ENCODE measurements around the gene RAB43. TPM values are rescaled to one million over a fixed set of nuclear protein-coding genes. Genes with fewer than 3 reads are reported as not detected.
A peak's percentile ranks its signal among the peaks of the same experiment; 100 is the strongest.

Gene RAB43
- total and polyA plus RNA-seq, 3 donors from 2014 or later, result 12.4 to 28.2 (median 27.2) TPM

DNA sequence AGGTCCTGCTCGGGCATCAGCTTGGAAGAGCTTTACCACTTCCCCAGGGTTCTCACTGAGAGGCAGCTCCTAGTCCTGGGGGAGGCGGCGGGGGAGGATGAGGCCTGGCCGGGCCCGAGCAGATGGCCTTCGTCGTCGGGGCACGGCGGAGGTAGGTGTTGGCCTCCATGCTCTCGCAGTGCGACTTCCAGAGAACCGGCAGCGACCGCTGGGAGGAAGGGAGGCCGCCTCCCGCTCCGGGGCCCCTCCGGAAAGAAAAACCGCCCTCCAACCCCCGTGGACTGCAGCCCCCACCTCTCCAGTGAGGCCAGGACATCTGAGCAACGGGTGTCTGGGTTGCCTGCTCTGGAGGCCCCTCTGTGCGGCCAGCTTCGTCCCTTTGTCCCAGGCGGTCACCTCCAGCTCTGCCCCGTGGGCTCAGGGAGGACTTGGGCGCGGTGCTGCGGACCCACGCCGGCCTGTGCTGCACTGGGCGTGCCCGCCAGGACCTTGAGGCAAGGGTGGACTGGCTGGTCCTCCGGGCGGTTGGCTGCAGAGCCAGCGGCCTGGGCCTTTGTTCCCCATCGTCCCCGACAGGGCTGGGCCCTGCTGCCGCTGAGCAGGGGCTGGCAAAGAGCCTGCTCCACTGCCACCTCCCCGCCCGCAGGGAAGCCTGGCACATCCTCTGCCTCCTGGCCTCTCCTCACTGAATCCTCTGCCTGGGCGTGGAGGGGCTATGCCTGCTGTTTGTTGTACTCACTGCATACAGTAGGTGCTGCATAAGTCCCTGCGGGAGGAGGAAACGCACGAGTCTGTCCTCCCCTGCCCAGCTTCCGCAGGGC, 74.7 kb downstream of the RAB43 start:
- no peaks in the 10 kb centered on the region for H3K9me3 ChIP-seq
- H3K36me3 ChIP-seq (ENCODE audit: low read depth, missing control alignments), result no peaks in the 10 kb centered on the region
- WGBS, 2 donors, result 48 to 61% methylated on average over 12 to 46 of the region's 46 CpGs
- peaks cover 5% of the 10 kb centered on the region for H3K4me1 ChIP-seq
- no peak overlapping the region for H3K27ac ChIP-seq
- no peak for TF ChIP-seq POLR2A (IDR thresholded peaks at IDR 0.05)
- TF ChIP-seq, protein P1, sequence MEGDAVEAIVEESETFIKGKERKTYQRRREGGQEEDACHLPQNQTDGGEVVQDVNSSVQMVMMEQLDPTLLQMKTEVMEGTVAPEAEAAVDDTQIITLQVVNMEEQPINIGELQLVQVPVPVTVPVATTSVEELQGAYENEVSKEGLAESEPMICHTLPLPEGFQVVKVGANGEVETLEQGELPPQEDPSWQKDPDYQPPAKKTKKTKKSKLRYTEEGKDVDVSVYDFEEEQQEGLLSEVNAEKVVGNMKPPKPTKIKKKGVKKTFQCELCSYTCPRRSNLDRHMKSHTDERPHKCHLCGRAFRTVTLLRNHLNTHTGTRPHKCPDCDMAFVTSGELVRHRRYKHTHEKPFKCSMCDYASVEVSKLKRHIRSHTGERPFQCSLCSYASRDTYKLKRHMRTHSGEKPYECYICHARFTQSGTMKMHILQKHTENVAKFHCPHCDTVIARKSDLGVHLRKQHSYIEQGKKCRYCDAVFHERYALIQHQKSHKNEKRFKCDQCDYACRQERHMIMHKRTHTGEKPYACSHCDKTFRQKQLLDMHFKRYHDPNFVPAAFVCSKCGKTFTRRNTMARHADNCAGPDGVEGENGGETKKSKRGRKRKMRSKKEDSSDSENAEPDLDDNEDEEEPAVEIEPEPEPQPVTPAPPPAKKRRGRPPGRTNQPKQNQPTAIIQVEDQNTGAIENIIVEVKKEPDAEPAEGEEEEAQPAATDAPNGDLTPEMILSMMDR (IDR thresholded peaks at IDR 0.05), result no peak
- intact Hi-C loops (cut with DNase I; ENCODE audit: low total_unique reads), result no loop called here
- H3K4me3 ChIP-seq, result peak overlapping the region; percentile 41 to 56
- DNase-seq, result no peak
- H3K27me3 ChIP-seq, result no peaks in the 10 kb centered on the region

GRCh38 chr3:129046037-129046731, 75.4 kb downstream of the RAB43 start:
- TF ChIP-seq, protein P1 (IDR thresholded peaks at IDR 0.05), result no peak
- TF ChIP-seq POLR2A (IDR thresholded peaks at IDR 0.05), result no peak
- DNase-seq, result no peak
- intact Hi-C loops (cut with DNase I; ENCODE audit: low total_unique reads), result no loop called here

DNA sequence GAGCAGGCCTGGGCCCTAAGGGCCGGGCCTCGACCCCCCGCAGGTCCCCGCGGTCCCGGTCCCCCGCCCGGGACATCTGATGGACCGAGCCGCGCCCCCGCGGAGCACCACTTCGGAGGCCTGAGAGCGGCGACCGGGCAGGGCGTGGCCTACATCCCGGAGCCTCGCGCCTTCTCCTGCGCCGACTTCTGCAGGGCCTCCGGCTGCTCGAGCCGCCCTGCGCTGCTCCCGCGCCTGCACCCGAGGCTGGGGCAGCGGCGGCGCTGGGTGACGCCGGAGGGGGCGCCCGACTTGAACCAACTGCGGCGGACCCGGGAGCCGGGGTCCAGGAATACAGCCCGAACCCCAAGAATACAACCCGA, 75.9 kb downstream of the RAB43 start:
- no peaks in the 10 kb centered on the region for H3K27me3 ChIP-seq
- WGBS, 2 donors, result 2 to 4% methylated on average over 8 to 43 of the region's 43 CpGs

More at GRCh38 chr3:129046037-129046731, 75.4 kb downstream of the RAB43 start:
- Histone ChIP-seq H3K9me3 (no peaks in the 10 kb centered on the region), H3K27me3 (no peaks in the 10 kb centered on the region), H3K36me3 (ENCODE audit: low read depth, missing control alignments) (no peaks in the 10 kb centered on the region), H3K4me1 (peaks cover 5% of the 10 kb centered on the region), H3K27ac (no peak overlapping the region), H3K4me3 (peak overlapping the region; percentile 41 to 56)
- 11 to 36% methylated on average over 18 to 24 of the region's 67 CpGs for WGBS, 2 donors

GRCh38 chr3:129040579-129041300, 80.9 kb downstream of the RAB43 start:
- intact Hi-C loops (cut with DNase I; ENCODE audit: low total_unique reads), result no loop called here
- no peak overlapping the region for H3K4me3 ChIP-seq
- TF ChIP-seq, protein P1 (IDR thresholded peaks at IDR 0.05), result no peak
- no peak for TF ChIP-seq POLR2A (IDR thresholded peaks at IDR 0.05)
- peaks cover 1% of the 10 kb centered on the region for H3K4me1 ChIP-seq
- no peaks in the 10 kb centered on the region for H3K27me3 ChIP-seq
- no peak for DNase-seq
- no peaks in the 10 kb centered on the region for H3K36me3 ChIP-seq (ENCODE audit: low read depth, missing control alignments)
- no peaks in the 10 kb centered on the region for H3K9me3 ChIP-seq
- 85 to 90% methylated on average over 15 of the region's 15 CpGs for WGBS, 2 donors
- H3K27ac ChIP-seq, result no peak overlapping the region

More for the DNA sequence above, 75.9 kb downstream of the RAB43 start:
- no peak overlapping the region for H3K27ac ChIP-seq
- peaks cover 5% of the 10 kb centered on the region for H3K4me1 ChIP-seq
- intact Hi-C loops (cut with DNase I; ENCODE audit: low total_unique reads), result no loop called here
- TF ChIP-seq, protein P1 (IDR thresholded peaks at IDR 0.05), result no peak
- no peak for TF ChIP-seq POLR2A (IDR thresholded peaks at IDR 0.05)
- no peaks in the 10 kb centered on the region for H3K36me3 ChIP-seq (ENCODE audit: low read depth, missing control alignments)
- peak overlapping the region; percentile 41 to 56 for H3K4me3 ChIP-seq
- no peak for DNase-seq
- no peaks in the 10 kb centered on the region for H3K9me3 ChIP-seq

Measured in testis (tissue), 3 donors.